Measurements from ENCODE around the gene SECISBP2.

The SECISBP2 gene

DNA sequence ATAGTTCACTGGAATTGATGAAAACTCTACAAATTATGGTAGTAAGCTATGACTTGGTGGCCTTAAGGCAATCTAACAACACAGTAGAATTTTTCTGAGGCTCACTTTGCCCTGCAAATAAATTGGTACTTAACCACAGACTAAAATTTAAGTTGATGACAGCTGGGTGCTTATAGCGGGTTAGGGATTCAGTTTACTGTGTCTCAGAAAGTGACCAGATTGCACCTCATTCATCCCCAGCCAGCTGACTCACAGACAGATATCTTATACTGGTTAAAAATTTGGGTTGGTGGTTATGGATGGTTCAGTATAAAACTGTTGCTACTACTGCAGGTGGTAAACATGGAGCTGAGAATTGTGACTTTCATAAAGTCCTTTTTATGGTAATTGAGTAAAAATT, 4.5 kb upstream of the SECISBP2 start:
- Histone ChIP-seq H3K27me3 (ENCODE audit: insufficient read depth, low read length) (no peaks in the 10 kb centered on the region), H3K4me1 (ENCODE audit: insufficient read depth, low read length) (peaks cover 36% of the 10 kb centered on the region), H3K9me3 (ENCODE audit: low read length) (no peaks in the 10 kb centered on the region), H2AFZ (ENCODE audit: low read depth, low read length) (no peak overlapping the region), H3K36me3 (ENCODE audit: insufficient read depth, low read length) (peaks cover 36% of the 10 kb centered on the region), H3K4me3 (ENCODE audit: low read length) (peak overlapping the region; percentile 97)

- H3K4me3 ChIP-seq (ENCODE audit: low read length) = peak overlapping the region; percentile 97
- H3K4me1 ChIP-seq (ENCODE audit: insufficient read depth, low read length) = peaks cover 41% of the 10 kb centered on the region
- H3K27me3 ChIP-seq (ENCODE audit: insufficient read depth, low read length) = no peaks in the 10 kb centered on the region
- no peak overlapping the region for H2AFZ ChIP-seq (ENCODE audit: low read depth, low read length)
- H3K36me3 ChIP-seq (ENCODE audit: insufficient read depth, low read length) = peaks cover 36% of the 10 kb centered on the region
- no peaks in the 10 kb centered on the region for H3K9me3 ChIP-seq (ENCODE audit: low read length)
Measured at GRCh38 chr9:89314955-89315354, 3.3 kb upstream of the SECISBP2 start.

- Histone ChIP-seq H3K9me3 (ENCODE audit: low read length) (no peaks in the 10 kb centered on the region), H3K4me3 (ENCODE audit: low read length) (no peak overlapping the region), H2AFZ (ENCODE audit: low read depth, low read length) (no peak overlapping the region), H3K27me3 (ENCODE audit: insufficient read depth, low read length) (no peaks in the 10 kb centered on the region), H3K4me1 (ENCODE audit: insufficient read depth, low read length) (peaks cover 47% of the 10 kb centered on the region), H3K36me3 (ENCODE audit: insufficient read depth, low read length) (peaks cover 36% of the 10 kb centered on the region)
Measured at GRCh38 chr9:89315482-89315881, 2.8 kb upstream of the SECISBP2 start.

- Histone ChIP-seq H3K9me3 (ENCODE audit: low read length) (no peaks in the 10 kb centered on the region), H3K4me3 (ENCODE audit: low read length) (no peak overlapping the region), H2AFZ (ENCODE audit: low read depth, low read length) (no peak overlapping the region), H3K4me1 (ENCODE audit: insufficient read depth, low read length) (peaks cover 48% of the 10 kb centered on the region), H3K36me3 (ENCODE audit: insufficient read depth, low read length) (peaks cover 47% of the 10 kb centered on the region), H3K27me3 (ENCODE audit: insufficient read depth, low read length) (no peaks in the 10 kb centered on the region)
Measured at GRCh38 chr9:89317282-89317681, 1.0 kb upstream of the SECISBP2 start.

GRCh38 chr9:89319015-89319905, 960 bp downstream of the SECISBP2 start:
- Histone ChIP-seq H3K36me3 (ENCODE audit: insufficient read depth, low read length) (peaks cover 41% of the 10 kb centered on the region), H3K4me3 (ENCODE audit: low read length) (peak overlapping the region; percentile 89), H3K9me3 (ENCODE audit: low read length) (no peaks in the 10 kb centered on the region), H3K4me1 (ENCODE audit: insufficient read depth, low read length) (peaks cover 33% of the 10 kb centered on the region), H2AFZ (ENCODE audit: low read depth, low read length) (no peak overlapping the region), H3K27me3 (ENCODE audit: insufficient read depth, low read length) (no peaks in the 10 kb centered on the region)

DNA sequence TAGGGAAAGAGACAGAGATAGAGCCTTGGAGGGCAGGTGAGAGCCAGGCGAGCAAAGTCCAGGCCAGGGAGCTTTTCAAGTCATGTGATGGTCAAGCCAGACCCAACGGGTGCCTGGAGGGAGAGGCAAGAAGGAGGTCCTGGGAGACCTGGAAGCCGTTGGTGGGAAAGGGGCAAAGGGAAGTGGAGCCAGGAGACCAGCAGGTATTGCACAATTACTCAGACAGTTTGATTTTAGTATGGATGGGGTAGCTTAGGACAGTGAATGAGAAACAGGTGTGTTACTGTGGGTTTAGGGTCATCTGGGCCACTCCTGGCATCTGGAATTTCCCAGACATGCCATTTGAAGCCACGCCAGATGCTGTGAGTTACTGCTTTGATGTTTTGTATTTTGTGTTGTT, 5.1 kb downstream of the SECISBP2 start:
- no peak overlapping the region for H2AFZ ChIP-seq (ENCODE audit: low read depth, low read length)
- no peak overlapping the region for H3K4me3 ChIP-seq (ENCODE audit: low read length)
- H3K9me3 ChIP-seq (ENCODE audit: low read length) = no peaks in the 10 kb centered on the region
- peaks cover 16% of the 10 kb centered on the region for H3K4me1 ChIP-seq (ENCODE audit: insufficient read depth, low read length)
- peaks cover 40% of the 10 kb centered on the region for H3K36me3 ChIP-seq (ENCODE audit: insufficient read depth, low read length)
- no peaks in the 10 kb centered on the region for H3K27me3 ChIP-seq (ENCODE audit: insufficient read depth, low read length)

DNA sequence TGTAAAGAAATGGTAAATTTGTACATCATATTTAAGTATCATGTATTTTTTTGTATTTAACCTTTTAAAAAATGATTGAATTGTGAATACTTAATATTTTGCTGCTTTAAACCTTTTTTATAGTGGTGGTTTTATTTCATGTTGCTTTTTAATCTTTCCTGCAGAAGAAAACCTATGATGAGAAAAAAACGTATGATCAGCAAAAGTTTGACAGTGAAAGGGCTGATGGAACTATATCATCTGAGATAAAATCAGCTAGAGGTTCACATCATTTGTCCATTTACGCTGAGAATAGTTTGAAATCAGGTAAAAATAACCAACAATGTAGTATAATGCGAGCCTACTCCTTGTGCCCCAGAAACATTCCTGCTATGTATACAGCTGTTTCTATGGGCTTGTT, 7.4 kb downstream of the SECISBP2 start:
- H3K4me1 ChIP-seq (ENCODE audit: insufficient read depth, low read length) = no peaks in the 10 kb centered on the region
- H3K36me3 ChIP-seq (ENCODE audit: insufficient read depth, low read length) = peaks cover 59% of the 10 kb centered on the region
- H3K4me3 ChIP-seq (ENCODE audit: low read length) = no peak overlapping the region
- H3K9me3 ChIP-seq (ENCODE audit: low read length) = no peaks in the 10 kb centered on the region
- H3K27me3 ChIP-seq (ENCODE audit: insufficient read depth, low read length) = no peaks in the 10 kb centered on the region
- H2AFZ ChIP-seq (ENCODE audit: low read depth, low read length) = no peak overlapping the region

GRCh38 chr9:89328064-89328463, 9.8 kb downstream of the SECISBP2 start:
- Histone ChIP-seq H3K9me3 (ENCODE audit: low read length) (no peaks in the 10 kb centered on the region), H2AFZ (ENCODE audit: low read depth, low read length) (no peak overlapping the region), H3K36me3 (ENCODE audit: insufficient read depth, low read length) (peaks cover 67% of the 10 kb centered on the region), H3K4me3 (ENCODE audit: low read length) (no peak overlapping the region), H3K27me3 (ENCODE audit: insufficient read depth, low read length) (no peaks in the 10 kb centered on the region), H3K4me1 (ENCODE audit: insufficient read depth, low read length) (no peaks in the 10 kb centered on the region)

DNA sequence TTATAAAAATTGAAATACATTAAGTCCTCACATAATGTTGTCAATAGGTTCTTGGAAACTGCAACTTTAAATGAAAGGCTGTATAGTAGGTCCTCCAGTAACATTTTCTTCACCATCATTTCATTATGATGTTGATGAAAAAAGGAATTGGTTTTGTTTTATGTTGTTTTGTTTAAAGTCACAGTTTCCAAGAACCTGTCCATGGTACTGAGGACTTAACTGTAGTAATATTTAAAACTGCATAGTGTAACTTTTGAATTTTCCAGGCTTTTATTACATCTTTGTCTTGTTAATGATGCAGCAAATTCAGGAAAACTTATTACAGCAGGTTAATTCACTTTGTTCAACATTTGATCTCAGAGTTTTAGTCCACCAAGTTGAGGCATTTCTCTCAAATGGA, 11.6 kb downstream of the SECISBP2 start:
- Histone ChIP-seq H3K27me3 (ENCODE audit: insufficient read depth, low read length) (no peaks in the 10 kb centered on the region), H3K4me3 (ENCODE audit: low read length) (no peak overlapping the region), H3K36me3 (ENCODE audit: insufficient read depth, low read length) (peaks cover 84% of the 10 kb centered on the region), H3K9me3 (ENCODE audit: low read length) (no peaks in the 10 kb centered on the region), H3K4me1 (ENCODE audit: insufficient read depth, low read length) (no peaks in the 10 kb centered on the region), H2AFZ (ENCODE audit: low read depth, low read length) (no peak overlapping the region)

GRCh38 chr9:89330513-89330912, 12.2 kb downstream of the SECISBP2 start:
- Histone ChIP-seq H3K36me3 (ENCODE audit: insufficient read depth, low read length) (peaks cover 83% of the 10 kb centered on the region), H2AFZ (ENCODE audit: low read depth, low read length) (no peak overlapping the region)

DNA sequence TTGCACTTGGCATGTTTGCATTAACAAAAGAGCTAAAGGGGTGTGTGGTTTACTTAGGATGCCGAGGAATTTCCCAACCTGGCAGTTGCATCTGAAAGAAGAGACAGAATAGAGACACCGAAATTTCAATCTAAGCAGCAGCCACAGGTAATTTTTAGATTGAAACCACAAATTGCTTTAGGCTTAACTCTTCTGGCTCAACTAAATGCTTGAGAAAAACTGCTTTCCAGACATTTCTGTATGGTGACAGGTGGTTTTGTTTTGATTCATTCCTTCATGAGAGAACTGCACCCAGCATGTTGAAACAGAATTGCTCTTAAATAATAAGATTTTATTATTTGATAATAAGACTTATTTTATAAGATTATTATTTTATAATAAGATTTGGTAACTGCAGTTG, 21.5 kb downstream of the SECISBP2 start:
- Histone ChIP-seq H3K4me1 (ENCODE audit: insufficient read depth, low read length) (no peaks in the 10 kb centered on the region), H3K9me3 (ENCODE audit: low read length) (peaks cover 12% of the 10 kb centered on the region), H3K27me3 (ENCODE audit: insufficient read depth, low read length) (no peaks in the 10 kb centered on the region), H2AFZ (ENCODE audit: low read depth, low read length) (no peak overlapping the region), H3K36me3 (ENCODE audit: insufficient read depth, low read length) (peaks cover 92% of the 10 kb centered on the region), H3K4me3 (ENCODE audit: low read length) (no peak overlapping the region)

More at GRCh38 chr9:89330513-89330912, 12.2 kb downstream of the SECISBP2 start:
- H3K9me3 ChIP-seq (ENCODE audit: low read length) = no peaks in the 10 kb centered on the region
- no peaks in the 10 kb centered on the region for H3K4me1 ChIP-seq (ENCODE audit: insufficient read depth, low read length)
- H3K4me3 ChIP-seq (ENCODE audit: low read length) = no peak overlapping the region
- no peaks in the 10 kb centered on the region for H3K27me3 ChIP-seq (ENCODE audit: insufficient read depth, low read length)

DNA sequence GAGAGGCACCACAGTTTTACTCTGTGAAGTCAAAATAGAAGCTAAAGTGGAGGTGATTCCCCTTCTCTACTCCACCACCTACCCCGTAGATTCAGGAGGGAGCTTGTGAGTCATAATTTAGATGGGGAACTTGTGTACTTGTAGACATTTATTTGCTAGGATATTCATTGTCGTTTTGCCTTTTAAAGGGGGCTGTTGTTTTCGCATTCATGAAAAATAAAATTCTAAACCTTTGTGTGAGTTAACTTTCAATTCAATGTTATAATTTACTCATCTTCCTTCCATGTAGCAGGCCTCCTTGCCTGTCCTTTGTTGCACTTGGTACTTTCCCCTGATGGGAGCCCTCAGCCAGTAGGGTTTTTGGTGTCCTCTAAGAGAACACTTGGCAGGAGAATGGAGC, 22.0 kb downstream of the SECISBP2 start:
- H3K27me3 ChIP-seq (ENCODE audit: insufficient read depth, low read length) = no peaks in the 10 kb centered on the region
- peaks cover 95% of the 10 kb centered on the region for H3K36me3 ChIP-seq (ENCODE audit: insufficient read depth, low read length)

DNA sequence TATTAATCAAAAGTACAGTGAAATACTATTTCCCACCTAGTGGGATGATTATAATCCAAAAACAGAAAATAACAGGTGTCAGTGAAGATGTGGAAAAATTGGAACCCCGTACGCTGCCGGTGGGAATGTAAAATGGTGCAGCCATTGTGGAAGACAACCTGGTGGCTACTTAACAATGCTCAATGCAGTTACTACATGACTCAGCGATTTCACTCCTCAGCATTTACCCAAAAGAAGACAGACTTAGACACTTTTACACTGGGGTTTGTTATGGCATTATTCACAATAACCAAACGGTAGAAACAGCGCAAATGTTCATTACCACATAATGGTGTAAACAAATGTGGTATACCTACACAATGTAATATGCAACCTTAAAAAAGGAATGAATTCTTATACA, 23.9 kb downstream of the SECISBP2 start:
- Histone ChIP-seq H3K4me3 (ENCODE audit: low read length) (no peak overlapping the region), H3K36me3 (ENCODE audit: insufficient read depth, low read length) (peaks cover 98% of the 10 kb centered on the region)

More for the DNA sequence above, 22.0 kb downstream of the SECISBP2 start:
- Histone ChIP-seq H3K4me1 (ENCODE audit: insufficient read depth, low read length) (no peaks in the 10 kb centered on the region), H3K4me3 (ENCODE audit: low read length) (no peak overlapping the region), H3K9me3 (ENCODE audit: low read length) (peaks cover 12% of the 10 kb centered on the region), H2AFZ (ENCODE audit: low read depth, low read length) (no peak overlapping the region)

More for the DNA sequence above, 23.9 kb downstream of the SECISBP2 start:
- Histone ChIP-seq H2AFZ (ENCODE audit: low read depth, low read length) (no peak overlapping the region), H3K9me3 (ENCODE audit: low read length) (peaks cover 12% of the 10 kb centered on the region), H3K27me3 (ENCODE audit: insufficient read depth, low read length) (no peaks in the 10 kb centered on the region), H3K4me1 (ENCODE audit: insufficient read depth, low read length) (no peaks in the 10 kb centered on the region)

Data from neuron (in vitro differentiated cells).